GM12878 (cell line): Measurements from ENCODE around the gene IFT122.

Source experiments
- CREB1 ChIP-seq: IDR thresholded peaks from 2 replicates; pipeline ENCODE4 v1.6.1; 2012; ENCODE audit warnings: low read depth, mild to moderate bottlenecking, inconsistent platforms
- E2F4 ChIP-seq: IDR thresholded peaks from 2 replicates; pipeline ENCODE4 v1.6.1; 2012; ENCODE audit warnings: low read depth, low read length, improper control_type of control experiment
- E2F8 ChIP-seq: fragments of 450-650 bp; IDR thresholded peaks from 2 replicates; pipeline ENCODE4 v1.6.1; 2018; ENCODE audit warnings: mild to moderate bottlenecking, low read depth, moderate library complexity; ENCODE audit not compliant: partially characterized antibody
- EZH2 ChIP-seq: IDR thresholded peaks from 2 replicates; pipeline ENCODE4 v1.6.1; 2012; ENCODE audit warnings: low read depth, mild to moderate bottlenecking, control low read depth, inconsistent platforms, low read length, borderline replicate concordance; ENCODE audit not compliant: control insufficient read depth
- POLR2AphosphoS5 ChIP-seq: IDR thresholded peaks from 2 replicates; pipeline ENCODE4 v1.6.1; 2011; ENCODE audit warnings: mild to moderate bottlenecking, low read length, inconsistent platforms
- TF ChIP-seq, protein P1 (sequence below), 3 experiments: IDR thresholded peaks in 2 of 3; conservative IDR thresholded peaks in 1 of 3; 2 replicates each; pipeline ENCODE4 v1.5.1; 2011; ENCODE audit warnings: low read depth in 3 of 3, low read length in 3 of 3, mild to moderate bottlenecking in 3 of 3, control low read depth in 2 of 3, moderate library complexity in 2 of 3, inconsistent platforms in 1 of 3, mixed read lengths in 1 of 3; ENCODE audit not compliant: control insufficient read depth in 2 of 3, insufficient read depth in 1 of 3; ENCODE audit errors: extremely low read depth in 1 of 3
- TF ChIP-seq, protein P2 (sequence below): IDR thresholded peaks from 2 replicates; pipeline ENCODE4 v1.6.1; 2011; ENCODE audit warnings: mild to moderate bottlenecking, low read depth, low read length, moderate library complexity; ENCODE audit not compliant: insufficient replicate concordance
- TF ChIP-seq, protein P3 (sequence below): IDR thresholded peaks from 2 replicates; pipeline ENCODE4 v1.6.1; 2012; ENCODE audit warnings: mild to moderate bottlenecking, low read depth, low read length

- TF ChIP-seq, protein P1, sequence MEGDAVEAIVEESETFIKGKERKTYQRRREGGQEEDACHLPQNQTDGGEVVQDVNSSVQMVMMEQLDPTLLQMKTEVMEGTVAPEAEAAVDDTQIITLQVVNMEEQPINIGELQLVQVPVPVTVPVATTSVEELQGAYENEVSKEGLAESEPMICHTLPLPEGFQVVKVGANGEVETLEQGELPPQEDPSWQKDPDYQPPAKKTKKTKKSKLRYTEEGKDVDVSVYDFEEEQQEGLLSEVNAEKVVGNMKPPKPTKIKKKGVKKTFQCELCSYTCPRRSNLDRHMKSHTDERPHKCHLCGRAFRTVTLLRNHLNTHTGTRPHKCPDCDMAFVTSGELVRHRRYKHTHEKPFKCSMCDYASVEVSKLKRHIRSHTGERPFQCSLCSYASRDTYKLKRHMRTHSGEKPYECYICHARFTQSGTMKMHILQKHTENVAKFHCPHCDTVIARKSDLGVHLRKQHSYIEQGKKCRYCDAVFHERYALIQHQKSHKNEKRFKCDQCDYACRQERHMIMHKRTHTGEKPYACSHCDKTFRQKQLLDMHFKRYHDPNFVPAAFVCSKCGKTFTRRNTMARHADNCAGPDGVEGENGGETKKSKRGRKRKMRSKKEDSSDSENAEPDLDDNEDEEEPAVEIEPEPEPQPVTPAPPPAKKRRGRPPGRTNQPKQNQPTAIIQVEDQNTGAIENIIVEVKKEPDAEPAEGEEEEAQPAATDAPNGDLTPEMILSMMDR (IDR thresholded peaks at IDR 0.05 in 2 of 3, conservative IDR thresholded peaks at IDR 0.05 in 1 of 3; ENCODE audit: control insufficient read depth in 2 of 3, extremely low read depth in 1 of 3, insufficient read depth in 1 of 3, low read depth in 3 of 3, low read length in 3 of 3), result no peak
- no peak for TF ChIP-seq EZH2
- TF ChIP-seq, protein P2, sequence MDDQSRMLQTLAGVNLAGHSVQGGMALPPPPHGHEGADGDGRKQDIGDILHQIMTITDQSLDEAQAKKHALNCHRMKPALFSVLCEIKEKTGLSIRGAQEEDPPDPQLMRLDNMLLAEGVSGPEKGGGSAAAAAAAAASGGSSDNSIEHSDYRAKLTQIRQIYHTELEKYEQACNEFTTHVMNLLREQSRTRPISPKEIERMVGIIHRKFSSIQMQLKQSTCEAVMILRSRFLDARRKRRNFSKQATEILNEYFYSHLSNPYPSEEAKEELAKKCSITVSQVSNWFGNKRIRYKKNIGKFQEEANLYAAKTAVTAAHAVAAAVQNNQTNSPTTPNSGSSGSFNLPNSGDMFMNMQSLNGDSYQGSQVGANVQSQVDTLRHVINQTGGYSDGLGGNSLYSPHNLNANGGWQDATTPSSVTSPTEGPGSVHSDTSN, result no peak
- no peak for TF ChIP-seq CREB1
- TF ChIP-seq POLR2AphosphoS5, result no peak
- TF ChIP-seq, protein P3, sequence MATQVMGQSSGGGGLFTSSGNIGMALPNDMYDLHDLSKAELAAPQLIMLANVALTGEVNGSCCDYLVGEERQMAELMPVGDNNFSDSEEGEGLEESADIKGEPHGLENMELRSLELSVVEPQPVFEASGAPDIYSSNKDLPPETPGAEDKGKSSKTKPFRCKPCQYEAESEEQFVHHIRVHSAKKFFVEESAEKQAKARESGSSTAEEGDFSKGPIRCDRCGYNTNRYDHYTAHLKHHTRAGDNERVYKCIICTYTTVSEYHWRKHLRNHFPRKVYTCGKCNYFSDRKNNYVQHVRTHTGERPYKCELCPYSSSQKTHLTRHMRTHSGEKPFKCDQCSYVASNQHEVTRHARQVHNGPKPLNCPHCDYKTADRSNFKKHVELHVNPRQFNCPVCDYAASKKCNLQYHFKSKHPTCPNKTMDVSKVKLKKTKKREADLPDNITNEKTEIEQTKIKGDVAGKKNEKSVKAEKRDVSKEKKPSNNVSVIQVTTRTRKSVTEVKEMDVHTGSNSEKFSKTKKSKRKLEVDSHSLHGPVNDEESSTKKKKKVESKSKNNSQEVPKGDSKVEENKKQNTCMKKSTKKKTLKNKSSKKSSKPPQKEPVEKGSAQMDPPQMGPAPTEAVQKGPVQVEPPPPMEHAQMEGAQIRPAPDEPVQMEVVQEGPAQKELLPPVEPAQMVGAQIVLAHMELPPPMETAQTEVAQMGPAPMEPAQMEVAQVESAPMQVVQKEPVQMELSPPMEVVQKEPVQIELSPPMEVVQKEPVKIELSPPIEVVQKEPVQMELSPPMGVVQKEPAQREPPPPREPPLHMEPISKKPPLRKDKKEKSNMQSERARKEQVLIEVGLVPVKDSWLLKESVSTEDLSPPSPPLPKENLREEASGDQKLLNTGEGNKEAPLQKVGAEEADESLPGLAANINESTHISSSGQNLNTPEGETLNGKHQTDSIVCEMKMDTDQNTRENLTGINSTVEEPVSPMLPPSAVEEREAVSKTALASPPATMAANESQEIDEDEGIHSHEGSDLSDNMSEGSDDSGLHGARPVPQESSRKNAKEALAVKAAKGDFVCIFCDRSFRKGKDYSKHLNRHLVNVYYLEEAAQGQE, result no peak
- TF ChIP-seq E2F8, result no peak
- TF ChIP-seq E2F4, result no peak
Measured at GRCh38 chr3:129533406-129533805, 93.4 kb downstream of the IFT122 start.
